KBM-7 (cell line): ENCODE results near the gene CDH23.
"Not testable (repeated sequence)": the region's sequence is repeated elsewhere in the genome, so short reads cannot be mapped to it uniquely, and the experiment has no call there.

Experiments
- DNase-seq: peaks from one replicate; pipeline ENCODE4 v3.0.0-alpha.2; 2015
- in situ Hi-C: fragments of 300-500 bp; cut with MboI; formaldehyde crosslinking; loops from 2 replicates; pipeline ENCODE4 v1.14.3; 2020; ENCODE audit warnings: low sequenced_read_pairs, low pct_unique_long_range_greater_than_20kb, mixed read lengths

Gene CDH23

GRCh38 chr10:71396711-71397295, at the start of gene CDH23:
TSS of gene CDH23 (plus strand) at chr10:71396920. CDS start at chr10:71439832, 42,912 bp downstream.
- DNase-seq: peak; percentile 33
- in situ Hi-C loops: no loop called here

- DNase-seq: no peak
- in situ Hi-C loops: loop anchor here (25.0 kb wide), 1 partner anchor 990 kb away; no protein-coding TSS in a partner anchor
Observed at GRCh38 chr10:71347587-71348395, 48.9 kb upstream of the CDH23 start.

- no peak for DNase-seq
- in situ Hi-C loops: loop anchor here (25.0 kb wide), 1 partner anchor 988 kb away; no protein-coding TSS in a partner anchor
Observed at GRCh38 chr10:71348850-71349249, 47.9 kb upstream of the CDH23 start.

GRCh38 chr10:71349406-71349805, 47.3 kb upstream of the CDH23 start:
- in situ Hi-C loops: loop anchor here (25.0 kb wide), 1 partner anchor 988 kb away; no protein-coding TSS in a partner anchor
- DNase-seq: no peak

GRCh38 chr10:71351087-71351486, 45.6 kb upstream of the CDH23 start:
- no peak for DNase-seq
- in situ Hi-C loops: no loop called here

- in situ Hi-C loops: no loop called here
- no peak for DNase-seq
Observed at GRCh38 chr10:71351628-71352319, 44.9 kb upstream of the CDH23 start.

GRCh38 chr10:71353639-71354038, 43.1 kb upstream of the CDH23 start:
- DNase-seq: no peak
- in situ Hi-C loops: no loop called here

- in situ Hi-C loops: no loop called here
Observed at GRCh38 chr10:71354776-71355175, 41.9 kb upstream of the CDH23 start.

GRCh38 chr10:71355886-71356285, 40.8 kb upstream of the CDH23 start:
- no peak for DNase-seq
- in situ Hi-C loops: no loop called here

More at GRCh38 chr10:71354776-71355175, 41.9 kb upstream of the CDH23 start:
- no peak for DNase-seq

GRCh38 chr10:71357792-71358265, 38.9 kb upstream of the CDH23 start:
- in situ Hi-C loops: no loop called here
- DNase-seq: no peak

- no peak for DNase-seq
Observed at GRCh38 chr10:71358277-71358676, 38.4 kb upstream of the CDH23 start.

GRCh38 chr10:71358906-71359305, 37.8 kb upstream of the CDH23 start:
- DNase-seq, in situ Hi-C loops: not testable (repeated sequence)

More at GRCh38 chr10:71358277-71358676, 38.4 kb upstream of the CDH23 start:
- in situ Hi-C loops: no loop called here

GRCh38 chr10:71359364-71360046, 37.2 kb upstream of the CDH23 start:
- DNase-seq: peak; percentile 48
- in situ Hi-C loops: no loop called here

GRCh38 chr10:71360735-71361134, 36.0 kb upstream of the CDH23 start:
- no peak for DNase-seq
- in situ Hi-C loops: no loop called here

- no peak for DNase-seq
- in situ Hi-C loops: no loop called here
Observed at GRCh38 chr10:71361581-71361980, 35.1 kb upstream of the CDH23 start.

- in situ Hi-C loops: no loop called here
- DNase-seq: no peak
Observed at GRCh38 chr10:71362141-71362540, 34.6 kb upstream of the CDH23 start.

- in situ Hi-C loops: no loop called here
- no peak for DNase-seq
Observed at GRCh38 chr10:71363936-71364335, 32.8 kb upstream of the CDH23 start.

GRCh38 chr10:71365366-71365765, 31.4 kb upstream of the CDH23 start:
- no peak for DNase-seq
- in situ Hi-C loops: no loop called here

GRCh38 chr10:71366690-71367089, 30.0 kb upstream of the CDH23 start:
- DNase-seq: no peak
- in situ Hi-C loops: no loop called here
